ENCODE results near the gene ANKRD63.

GRCh38 chr15:40244961-40245523, 37.8 kb downstream of the ANKRD63 start:
- TF ChIP-seq POLR2AphosphoS5 (IDR thresholded peaks at IDR 0.05; ENCODE audit: low read depth, low read length) (no peak), YY1 (IDR thresholded peaks at IDR 0.05; ENCODE audit: low read depth) (no peak), FOSL2 (IDR thresholded peaks at IDR 0.05; ENCODE audit: borderline replicate concordance, low read depth) (no peak), SMC3 (IDR thresholded peaks at IDR 0.05; ENCODE audit: low read depth, low read length) (no peak), MAX (IDR thresholded peaks at IDR 0.05; ENCODE audit: low read depth) (no peak), TEAD4 (IDR thresholded peaks at IDR 0.05; ENCODE audit: borderline replicate concordance, insufficient read depth) (no peak), RCOR1 (IDR thresholded peaks at IDR 0.05; ENCODE audit: low read length) (no peak), TAF1 (IDR thresholded peaks at IDR 0.05; ENCODE audit: borderline replicate concordance, low read depth, low read length) (no peak), CHD2 (IDR thresholded peaks at IDR 0.05; ENCODE audit: low read length, partially characterized antibody) (no peak), EP300 (IDR thresholded peaks at IDR 0.05; ENCODE audit: borderline replicate concordance in 1 of 2, low read depth in 1 of 2, low read length in 1 of 2) (no peak)
- TF ChIP-seq, protein P1, sequence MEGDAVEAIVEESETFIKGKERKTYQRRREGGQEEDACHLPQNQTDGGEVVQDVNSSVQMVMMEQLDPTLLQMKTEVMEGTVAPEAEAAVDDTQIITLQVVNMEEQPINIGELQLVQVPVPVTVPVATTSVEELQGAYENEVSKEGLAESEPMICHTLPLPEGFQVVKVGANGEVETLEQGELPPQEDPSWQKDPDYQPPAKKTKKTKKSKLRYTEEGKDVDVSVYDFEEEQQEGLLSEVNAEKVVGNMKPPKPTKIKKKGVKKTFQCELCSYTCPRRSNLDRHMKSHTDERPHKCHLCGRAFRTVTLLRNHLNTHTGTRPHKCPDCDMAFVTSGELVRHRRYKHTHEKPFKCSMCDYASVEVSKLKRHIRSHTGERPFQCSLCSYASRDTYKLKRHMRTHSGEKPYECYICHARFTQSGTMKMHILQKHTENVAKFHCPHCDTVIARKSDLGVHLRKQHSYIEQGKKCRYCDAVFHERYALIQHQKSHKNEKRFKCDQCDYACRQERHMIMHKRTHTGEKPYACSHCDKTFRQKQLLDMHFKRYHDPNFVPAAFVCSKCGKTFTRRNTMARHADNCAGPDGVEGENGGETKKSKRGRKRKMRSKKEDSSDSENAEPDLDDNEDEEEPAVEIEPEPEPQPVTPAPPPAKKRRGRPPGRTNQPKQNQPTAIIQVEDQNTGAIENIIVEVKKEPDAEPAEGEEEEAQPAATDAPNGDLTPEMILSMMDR (IDR thresholded peaks at IDR 0.05) = no peak
- TF ChIP-seq, protein P2, sequence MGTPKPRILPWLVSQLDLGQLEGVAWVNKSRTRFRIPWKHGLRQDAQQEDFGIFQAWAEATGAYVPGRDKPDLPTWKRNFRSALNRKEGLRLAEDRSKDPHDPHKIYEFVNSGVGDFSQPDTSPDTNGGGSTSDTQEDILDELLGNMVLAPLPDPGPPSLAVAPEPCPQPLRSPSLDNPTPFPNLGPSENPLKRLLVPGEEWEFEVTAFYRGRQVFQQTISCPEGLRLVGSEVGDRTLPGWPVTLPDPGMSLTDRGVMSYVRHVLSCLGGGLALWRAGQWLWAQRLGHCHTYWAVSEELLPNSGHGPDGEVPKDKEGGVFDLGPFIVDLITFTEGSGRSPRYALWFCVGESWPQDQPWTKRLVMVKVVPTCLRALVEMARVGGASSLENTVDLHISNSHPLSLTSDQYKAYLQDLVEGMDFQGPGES (IDR thresholded peaks at IDR 0.05; ENCODE audit: low read depth, low read length) = no peak
- TF ChIP-seq, protein P3, sequence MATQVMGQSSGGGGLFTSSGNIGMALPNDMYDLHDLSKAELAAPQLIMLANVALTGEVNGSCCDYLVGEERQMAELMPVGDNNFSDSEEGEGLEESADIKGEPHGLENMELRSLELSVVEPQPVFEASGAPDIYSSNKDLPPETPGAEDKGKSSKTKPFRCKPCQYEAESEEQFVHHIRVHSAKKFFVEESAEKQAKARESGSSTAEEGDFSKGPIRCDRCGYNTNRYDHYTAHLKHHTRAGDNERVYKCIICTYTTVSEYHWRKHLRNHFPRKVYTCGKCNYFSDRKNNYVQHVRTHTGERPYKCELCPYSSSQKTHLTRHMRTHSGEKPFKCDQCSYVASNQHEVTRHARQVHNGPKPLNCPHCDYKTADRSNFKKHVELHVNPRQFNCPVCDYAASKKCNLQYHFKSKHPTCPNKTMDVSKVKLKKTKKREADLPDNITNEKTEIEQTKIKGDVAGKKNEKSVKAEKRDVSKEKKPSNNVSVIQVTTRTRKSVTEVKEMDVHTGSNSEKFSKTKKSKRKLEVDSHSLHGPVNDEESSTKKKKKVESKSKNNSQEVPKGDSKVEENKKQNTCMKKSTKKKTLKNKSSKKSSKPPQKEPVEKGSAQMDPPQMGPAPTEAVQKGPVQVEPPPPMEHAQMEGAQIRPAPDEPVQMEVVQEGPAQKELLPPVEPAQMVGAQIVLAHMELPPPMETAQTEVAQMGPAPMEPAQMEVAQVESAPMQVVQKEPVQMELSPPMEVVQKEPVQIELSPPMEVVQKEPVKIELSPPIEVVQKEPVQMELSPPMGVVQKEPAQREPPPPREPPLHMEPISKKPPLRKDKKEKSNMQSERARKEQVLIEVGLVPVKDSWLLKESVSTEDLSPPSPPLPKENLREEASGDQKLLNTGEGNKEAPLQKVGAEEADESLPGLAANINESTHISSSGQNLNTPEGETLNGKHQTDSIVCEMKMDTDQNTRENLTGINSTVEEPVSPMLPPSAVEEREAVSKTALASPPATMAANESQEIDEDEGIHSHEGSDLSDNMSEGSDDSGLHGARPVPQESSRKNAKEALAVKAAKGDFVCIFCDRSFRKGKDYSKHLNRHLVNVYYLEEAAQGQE (IDR thresholded peaks at IDR 0.05; ENCODE audit: low read depth, low read length) = no peak

Measured in SK-N-SH (cell line).